Caki2 (cell line): Measurements from ENCODE around the gene EEFSEC. TPM values are rescaled to one million over a fixed set of nuclear protein-coding genes. Genes with fewer than 3 reads are reported as not detected.

ENCODE experiments used
- DNase-seq: peaks from one replicate; pipeline ENCODE4 v3.0.0-alpha.2; 2015; ENCODE audit warnings: low read depth
- in situ Hi-C: cut with HindIII; loops from 2 replicates; pipeline ENCODE4 v1.10.0; 2016; ENCODE audit warnings: low sequenced_read_pairs, low pct_unique_long_range_greater_than_20kb, mixed read lengths
- total RNA-seq: library from RNA; depleted of rRNA; stranded (reverse); fragments of >200 nt; shearing (Covaris generic); gene quantifications from 2 replicates; pipeline ENCODE4 v1.2.3, GENCODE V29; 2014; ENCODE audit warnings: low replicate concordance

EEFSEC gene
- total RNA-seq, 1 experiment from 2014 or later: 10.3 TPM

GRCh38 chr3:128378631-128379347 is 225.5 kb downstream of the EEFSEC start:
- no peak for DNase-seq
- in situ Hi-C loops: no loop called here

- in situ Hi-C loops: no loop called here
- no peak for DNase-seq
These were observed 226.3 kb downstream of the EEFSEC start for GRCh38 chr3:128379367-128380160.

- in situ Hi-C loops: no loop called here
- no peak for DNase-seq
These were observed 227.0 kb downstream of the EEFSEC start for GRCh38 chr3:128380295-128380694.

GRCh38 chr3:128380719-128381118 is 227.4 kb downstream of the EEFSEC start:
- no peak for DNase-seq
- in situ Hi-C loops: no loop called here

GRCh38 chr3:128381609-128382008 is 228.3 kb downstream of the EEFSEC start:
- in situ Hi-C loops: no loop called here

GRCh38 chr3:128382221-128382807 is 229.0 kb downstream of the EEFSEC start:
- in situ Hi-C loops: no loop called here
- DNase-seq: no peak

More at GRCh38 chr3:128381609-128382008, 228.3 kb downstream of the EEFSEC start:
- DNase-seq: no peak

GRCh38 chr3:128383316-128384235 is 230.3 kb downstream of the EEFSEC start:
- in situ Hi-C loops: no loop called here
- DNase-seq: peak; percentile 63

- in situ Hi-C loops: no loop called here
- peak; percentile 22 for DNase-seq
These were observed 232.0 kb downstream of the EEFSEC start for GRCh38 chr3:128385080-128385832.

GRCh38 chr3:128388932-128389331 is 235.7 kb downstream of the EEFSEC start:
- in situ Hi-C loops: no loop called here
- DNase-seq: no peak

GRCh38 chr3:128390867-128391266 is 237.6 kb downstream of the EEFSEC start:
- DNase-seq: no peak
- in situ Hi-C loops: no loop called here

- in situ Hi-C loops: no loop called here
- DNase-seq: no peak
These were observed 238.7 kb downstream of the EEFSEC start for GRCh38 chr3:128392021-128392420.

GRCh38 chr3:128392818-128393544 is 239.7 kb downstream of the EEFSEC start:
- no peak for DNase-seq
- in situ Hi-C loops: no loop called here

- in situ Hi-C loops: no loop called here
- DNase-seq: no peak
These were observed 240.8 kb downstream of the EEFSEC start for GRCh38 chr3:128394033-128394432.

- DNase-seq: no peak
These were observed 241.8 kb downstream of the EEFSEC start for GRCh38 chr3:128395046-128395445.

GRCh38 chr3:128395500-128396162 is 242.3 kb downstream of the EEFSEC start:
- in situ Hi-C loops: no loop called here
- no peak for DNase-seq

More at GRCh38 chr3:128395046-128395445, 241.8 kb downstream of the EEFSEC start:
- in situ Hi-C loops: no loop called here

- in situ Hi-C loops: no loop called here
These were observed 244.2 kb downstream of the EEFSEC start for GRCh38 chr3:128397484-128397883.

More at GRCh38 chr3:128397484-128397883, 244.2 kb downstream of the EEFSEC start:
- no peak for DNase-seq
